CD4-positive, CD25-positive, alpha-beta regulatory T cell (primary cell): ENCODE results near the gene ACAA1. TPM values are rescaled to one million over a fixed set of nuclear protein-coding genes. Genes with fewer than 3 reads are reported as not detected.

ENCODE experiments used
- ATAC-seq, 2 donors: fragments of 150-1000 bp; cut with Tn5 transposase; one replicate each; pipeline ENCODE4 v1.10.0; 2021; ENCODE audit warnings: low read depth in 2 of 2, moderate number of reproducible peaks in 2 of 2, moderate library complexity in 1 of 2
- DNase-seq, 3 donors: peaks; one replicate each; pipeline versions ENCODE4 v3.0.0 to v3.0.0-alpha.2; 2012 to 2022; ENCODE audit warnings: mixed read lengths in 1 of 3
- H3K27ac ChIP-seq: one replicate; pipeline ENCODE4 v1.7.0; 2013; ENCODE audit warnings: mild to moderate bottlenecking, low read length; ENCODE audit not compliant: insufficient read depth, poor library complexity, severe bottlenecking
- H3K27me3 ChIP-seq: one replicate; pipeline ENCODE4 v1.7.0; 2013; ENCODE audit warnings: low read length; ENCODE audit not compliant: control insufficient read depth, insufficient read depth
- H3K36me3 ChIP-seq: one replicate; pipeline ENCODE4 v1.7.0; 2013; ENCODE audit warnings: mild to moderate bottlenecking, low read length, moderate library complexity; ENCODE audit not compliant: control insufficient read depth, insufficient read depth
- H3K4me1 ChIP-seq: 2 replicates; pipeline ENCODE4 v1.7.0; 2013; ENCODE audit warnings: mild to moderate bottlenecking, low read length; ENCODE audit not compliant: insufficient read depth, control insufficient read depth, poor library complexity, severe bottlenecking
- H3K4me3 ChIP-seq: one replicate; pipeline ENCODE4 v1.7.0; 2013; ENCODE audit warnings: low read depth, mild to moderate bottlenecking, low read length, moderate library complexity
- H3K9me3 ChIP-seq, 2 experiments: 1 replicate in 1 of 2; 2 replicates in 1 of 2; pipeline ENCODE4 v1.7.0; 2013; ENCODE audit warnings: low read length in 2 of 2, mild to moderate bottlenecking in 1 of 2, moderate library complexity in 1 of 2; ENCODE audit not compliant: control insufficient read depth in 2 of 2
- H3K27ac Mint-ChIP-seq, 3 donors: one replicate each; pipeline ENCODE4 v1.8.0; 2020 to 2022; ENCODE audit warnings: mild to moderate bottlenecking in 3 of 3, mixed read lengths in 3 of 3, moderate library complexity in 2 of 3
- H3K27me3 Mint-ChIP-seq: one replicate; pipeline ENCODE4 v1.8.0; 2022; ENCODE audit warnings: mild to moderate bottlenecking, mixed read lengths
- H3K36me3 Mint-ChIP-seq: one replicate; pipeline ENCODE4 v1.8.0; 2020; ENCODE audit warnings: mixed read lengths
- H3K4me1 Mint-ChIP-seq, 4 donors: one replicate each; pipeline ENCODE4 v1.8.0; 2020 to 2022; ENCODE audit warnings: mixed read lengths in 4 of 4, mild to moderate bottlenecking in 1 of 4
- H3K4me3 Mint-ChIP-seq, 4 donors: one replicate each; pipeline ENCODE4 v1.8.0; 2020 to 2022; ENCODE audit warnings: mild to moderate bottlenecking in 4 of 4, mixed read lengths in 4 of 4, moderate library complexity in 3 of 4
- H3K9me3 Mint-ChIP-seq, 7 donors: one replicate each; pipeline ENCODE4 v1.8.0; 2020 to 2022; ENCODE audit warnings: mixed read lengths in 7 of 7, mild to moderate bottlenecking in 3 of 7, moderate library complexity in 2 of 7
- polyA plus RNA-seq, 4 donors: library from polyadenylated mRNA; unstranded; fragments of 300-500 nt; fragmentation: Illumina TruSeq; gene quantifications; one replicate each; pipeline ENCODE4 v1.2.3, GENCODE V29; 2021
- total RNA-seq: library from RNA; stranded (reverse); gene quantifications from one replicate; pipeline ENCODE4 v1.2.3, GENCODE V29; 2022

Gene ACAA1
- total and polyA plus RNA-seq, 5 donors from 2014 or later, result 55.6 to 80.7 (median 78.1) TPM

DNA sequence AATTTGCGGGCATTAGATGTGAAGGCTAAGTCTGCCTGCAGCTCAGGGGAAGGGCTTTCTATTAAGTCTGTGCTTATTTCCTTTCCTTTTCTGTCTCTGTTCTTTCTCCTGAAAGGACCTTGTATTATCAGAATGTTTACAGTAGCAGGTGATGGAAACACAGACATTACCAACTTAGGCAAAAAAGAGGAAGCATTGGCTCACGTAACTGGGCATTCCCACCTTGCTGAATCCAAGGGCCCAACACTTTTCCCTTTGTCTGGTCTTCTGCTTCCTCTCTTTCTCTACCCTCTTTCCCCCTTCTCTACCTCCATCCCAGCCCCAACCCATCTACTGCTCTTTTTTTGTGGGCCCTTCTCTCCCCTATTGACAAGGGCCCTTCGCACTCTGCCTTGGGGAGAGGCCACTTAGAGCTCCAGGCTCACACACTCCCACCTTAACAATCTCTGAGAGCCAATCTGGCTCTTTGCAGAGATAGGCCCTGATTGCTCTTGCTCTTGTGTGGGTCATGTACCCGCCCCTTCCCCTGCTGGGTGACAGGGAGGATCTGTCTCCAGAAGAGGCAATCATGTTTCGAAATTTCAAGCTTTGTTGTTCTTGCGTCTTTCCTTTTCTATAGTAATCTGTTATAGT is 35.0 kb downstream of the ACAA1 start:
- peaks cover 0 to 15% of the 10 kb centered on the region in 2 experiments for H3K9me3 ChIP-seq
- ATAC-seq, result no peak
- no peak overlapping the region for H3K4me3 ChIP-seq
- no peaks in the 10 kb centered on the region for H3K4me1 ChIP-seq
- no peak overlapping the region for H3K27ac ChIP-seq
- DNase-seq, result no peak
- Mint-ChIP-seq H3K9me3 (peaks cover 0 to 9% (median 2%) of the 10 kb centered on the region in 7 donors), H3K4me3 (no peak overlapping the region), H3K27me3 (peaks cover 10% of the 10 kb centered on the region), H3K36me3 (no peaks in the 10 kb centered on the region), H3K4me1 (no peaks in the 10 kb centered on the region), H3K27ac (no peak overlapping the region)
- H3K36me3 ChIP-seq, result no peaks in the 10 kb centered on the region
- peaks cover 8% of the 10 kb centered on the region for H3K27me3 ChIP-seq

DNA sequence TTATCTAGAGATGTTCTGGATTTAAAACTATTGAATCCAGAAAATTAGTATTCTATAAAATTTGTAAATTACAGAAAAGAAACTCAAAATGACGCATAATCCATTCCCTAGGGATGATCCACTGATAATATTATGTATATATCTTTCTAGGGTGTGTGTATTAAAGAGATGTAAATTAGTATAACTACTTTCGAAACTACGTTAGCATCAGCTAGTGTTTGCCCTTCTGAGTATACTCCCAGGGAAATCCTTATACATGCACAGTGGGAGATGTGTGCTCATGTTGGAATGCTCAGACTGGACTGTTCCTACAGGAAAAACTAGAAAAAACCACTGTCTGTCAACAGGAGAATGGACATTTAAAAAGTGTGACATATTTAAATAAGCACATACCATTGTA is 36.4 kb downstream of the ACAA1 start:
- Mint-ChIP-seq H3K4me3 (no peak overlapping the region), H3K36me3 (no peaks in the 10 kb centered on the region), H3K27ac (no peak overlapping the region)

GRCh38 chr3:38099518-38099917 is 37.4 kb downstream of the ACAA1 start:
- peaks cover 13% of the 10 kb centered on the region for H3K27me3 Mint-ChIP-seq
- no peaks in the 10 kb centered on the region for H3K4me1 Mint-ChIP-seq
- H3K27ac Mint-ChIP-seq, result no peak overlapping the region
- no peak overlapping the region for H3K4me3 ChIP-seq
- no peaks in the 10 kb centered on the region for H3K27me3 ChIP-seq
- H3K4me3 Mint-ChIP-seq, result no peak overlapping the region
- peaks cover 4% of the 10 kb centered on the region for H3K36me3 Mint-ChIP-seq
- no peak overlapping the region for H3K27ac ChIP-seq
- H3K36me3 ChIP-seq, result no peaks in the 10 kb centered on the region
- ATAC-seq (no peak), DNase-seq (no peak)
- peaks cover 0 to 1% of the 10 kb centered on the region in 2 experiments for H3K9me3 ChIP-seq
- H3K4me1 ChIP-seq, result no peaks in the 10 kb centered on the region
- peaks cover 0 to 4% (median 0%) of the 10 kb centered on the region in 7 donors for H3K9me3 Mint-ChIP-seq

More for the DNA sequence above, 36.4 kb downstream of the ACAA1 start:
- Mint-ChIP-seq H3K27me3 (peaks cover 13% of the 10 kb centered on the region), H3K4me1 (no peaks in the 10 kb centered on the region), H3K9me3 (peaks cover 0 to 5% (median 0%) of the 10 kb centered on the region in 7 donors)
- H3K9me3 ChIP-seq, result peaks cover 0 to 8% of the 10 kb centered on the region in 2 experiments
- DNase-seq, result no peak
- no peak overlapping the region for H3K27ac ChIP-seq
- no peaks in the 10 kb centered on the region for H3K36me3 ChIP-seq
- peaks cover under 1% of the 10 kb centered on the region for H3K27me3 ChIP-seq
- no peak overlapping the region for H3K4me3 ChIP-seq
- H3K4me1 ChIP-seq, result no peaks in the 10 kb centered on the region
- ATAC-seq, result no peak

DNA sequence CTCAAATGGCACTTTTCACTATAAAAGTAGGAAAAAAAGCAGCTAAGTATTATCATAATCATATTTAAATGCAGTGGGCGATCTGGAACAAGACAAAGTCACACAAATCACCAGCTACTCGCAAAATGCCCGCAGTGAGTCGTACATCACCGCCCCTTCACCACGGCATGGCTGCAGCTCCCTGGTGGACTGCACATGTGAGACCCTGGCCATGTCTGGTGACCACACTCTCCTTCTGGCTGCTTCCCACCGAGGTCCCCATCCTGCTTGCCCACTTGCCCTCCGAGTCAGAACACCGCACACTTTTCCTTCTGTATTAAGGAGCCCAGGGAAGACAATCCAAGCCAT is 38.6 kb downstream of the ACAA1 start:
- H3K27ac ChIP-seq, result no peak overlapping the region
- H3K9me3 ChIP-seq, result no peaks in the 10 kb centered on the region
- H3K4me3 Mint-ChIP-seq, result no peak overlapping the region
- no peaks in the 10 kb centered on the region for H3K27me3 ChIP-seq
- H3K27ac Mint-ChIP-seq, result peak overlapping the region in 1 of 3 donors; percentile 35
- H3K4me3 ChIP-seq, result no peak overlapping the region
- peaks cover 8% of the 10 kb centered on the region for H3K36me3 Mint-ChIP-seq
- DNase-seq, result no peak
- H3K4me1 Mint-ChIP-seq, result no peaks in the 10 kb centered on the region
- H3K9me3 Mint-ChIP-seq, result peaks cover 0 to 4% (median 0%) of the 10 kb centered on the region in 7 donors
- no peak for ATAC-seq
- no peaks in the 10 kb centered on the region for H3K4me1 ChIP-seq
- H3K36me3 ChIP-seq, result no peaks in the 10 kb centered on the region
- H3K27me3 Mint-ChIP-seq, result peaks cover 12% of the 10 kb centered on the region

- ATAC-seq (no peak), DNase-seq (no peak)
- peaks cover 0 to 4% (median 0%) of the 10 kb centered on the region in 7 donors for H3K9me3 Mint-ChIP-seq
- H3K27me3 Mint-ChIP-seq, result peaks cover 12% of the 10 kb centered on the region
- peaks cover 8% of the 10 kb centered on the region for H3K36me3 Mint-ChIP-seq
- H3K4me1 Mint-ChIP-seq, result no peaks in the 10 kb centered on the region
- Histone ChIP-seq H3K27me3 (no peaks in the 10 kb centered on the region), H3K36me3 (no peaks in the 10 kb centered on the region), H3K27ac (no peak overlapping the region), H3K4me1 (no peaks in the 10 kb centered on the region), H3K4me3 (no peak overlapping the region), H3K9me3 (no peaks in the 10 kb centered on the region)
- H3K27ac Mint-ChIP-seq, result no peak overlapping the region
- H3K4me3 Mint-ChIP-seq, result no peak overlapping the region
Observed at GRCh38 chr3:38097446-38098375, 39.2 kb downstream of the ACAA1 start.

GRCh38 chr3:38095669-38096483 is 41.1 kb downstream of the ACAA1 start:
- Histone ChIP-seq H3K9me3 (no peaks in the 10 kb centered on the region), H3K4me3 (no peak overlapping the region), H3K27me3 (no peaks in the 10 kb centered on the region), H3K36me3 (no peaks in the 10 kb centered on the region), H3K27ac (no peak overlapping the region), H3K4me1 (no peaks in the 10 kb centered on the region)
- peaks cover 8% of the 10 kb centered on the region for H3K36me3 Mint-ChIP-seq
- no peaks in the 10 kb centered on the region for H3K4me1 Mint-ChIP-seq
- no peak overlapping the region for H3K4me3 Mint-ChIP-seq
- peaks cover 7% of the 10 kb centered on the region for H3K27me3 Mint-ChIP-seq
- peaks cover 0 to 3% (median 0%) of the 10 kb centered on the region in 7 donors for H3K9me3 Mint-ChIP-seq
- no peak for ATAC-seq
- no peak overlapping the region for H3K27ac Mint-ChIP-seq
- DNase-seq, result no peak

DNA sequence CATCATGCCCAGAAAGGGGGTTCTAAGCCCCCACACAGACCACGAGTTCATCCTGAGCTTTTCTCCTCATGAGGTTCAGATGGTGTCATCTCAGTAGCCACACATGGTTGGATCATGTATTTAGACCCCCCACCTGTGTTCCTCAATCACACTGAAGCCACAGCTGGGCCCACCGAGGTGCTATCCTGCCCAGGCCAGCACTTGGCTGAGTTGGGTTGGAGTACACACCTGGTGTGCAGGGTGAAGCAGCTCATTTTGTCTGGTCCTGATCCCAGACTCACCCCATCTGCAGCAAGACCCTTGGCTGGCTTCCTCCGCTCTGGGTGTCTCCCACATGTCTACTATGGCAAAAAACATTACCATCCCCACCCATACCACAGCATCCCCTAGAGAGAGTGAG is 41.9 kb downstream of the ACAA1 start:
- Histone ChIP-seq H3K4me1 (no peaks in the 10 kb centered on the region), H3K36me3 (no peaks in the 10 kb centered on the region), H3K4me3 (no peak overlapping the region), H3K27ac (no peak overlapping the region), H3K27me3 (no peaks in the 10 kb centered on the region), H3K9me3 (no peaks in the 10 kb centered on the region)
- ATAC-seq (no peak), DNase-seq (no peak)
- H3K27me3 Mint-ChIP-seq, result peaks cover 7% of the 10 kb centered on the region
- H3K9me3 Mint-ChIP-seq, result peaks cover 0 to 3% (median 0%) of the 10 kb centered on the region in 7 donors
- no peak overlapping the region for H3K4me3 Mint-ChIP-seq
- H3K4me1 Mint-ChIP-seq, result no peaks in the 10 kb centered on the region
- H3K36me3 Mint-ChIP-seq, result peaks cover 8% of the 10 kb centered on the region
- no peak overlapping the region for H3K27ac Mint-ChIP-seq
